ENCODE measurements around the gene NES. TPM values are rescaled to one million over a fixed set of nuclear protein-coding genes. Genes with fewer than 3 reads are reported as not detected.

NES gene
- total and polyA plus RNA-seq, 2 experiments from 2014 or later, result 2.2 to 15.0 TPM

DNA sequence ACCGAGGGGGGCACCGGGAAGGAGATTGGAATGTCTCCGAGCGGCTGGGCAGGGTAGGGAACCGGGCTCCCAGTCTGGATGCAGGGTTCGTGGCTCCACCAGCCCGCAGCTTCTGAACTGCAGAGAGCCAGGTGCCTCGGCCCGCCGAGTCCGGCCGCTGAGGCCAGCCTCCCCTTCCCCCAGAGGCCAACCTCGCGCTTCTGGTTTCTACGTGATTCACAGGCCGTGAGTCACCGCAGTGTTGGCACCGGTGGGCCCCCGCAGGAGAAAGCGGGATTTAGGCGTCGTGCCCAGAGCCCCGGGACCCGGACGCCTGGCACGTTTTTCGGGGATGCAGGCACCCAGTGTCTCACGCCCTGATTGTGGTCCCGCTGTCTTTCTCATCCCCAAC, 27.7 kb upstream of the NES start:
- peaks cover 26% of the 10 kb centered on the region for H3F3A ChIP-seq (ENCODE audit: insufficient read depth)
- no peaks in the 10 kb centered on the region for H4K20me1 ChIP-seq (ENCODE audit: insufficient read depth)
- TF ChIP-seq EZH2phosphoT487 (IDR thresholded peaks at IDR 0.05; ENCODE audit: insufficient read depth, low read depth) (no peak), EZH2 (IDR thresholded peaks at IDR 0.05; ENCODE audit: insufficient read depth, poor library complexity, severe bottlenecking) (no peak)
- peak overlapping the region; percentile 78 for H3K9ac ChIP-seq
- H2AFZ ChIP-seq, result peak overlapping the region; percentile 77
- DNase-seq, result peak; percentile 92
- peaks cover 58% of the 10 kb centered on the region for H3K4me1 ChIP-seq (ENCODE audit: insufficient read depth)
- H3K27ac ChIP-seq, result no peak overlapping the region
- H3K27me3 ChIP-seq (replicated peaks; ENCODE audit: insufficient read depth), result no peaks in the 10 kb centered on the region
- H3K36me3 ChIP-seq (ENCODE audit: low read depth), result no peaks in the 10 kb centered on the region
- WGBS, 2 experiments (ENCODE audit: low coverage in 1 of 2, low lambda C conversion rate in 2 of 2, missing lambda C conversion rate in 2 of 2), result 1% methylated on average over 20 to 29 of the region's 29 CpGs
- peak overlapping the region; percentile 71 for H3K4me3 ChIP-seq
- in situ Hi-C loops (cut with MboI), result no loop called here
- no peaks in the 10 kb centered on the region for H3K9me2 ChIP-seq (ENCODE audit: insufficient read depth)
- H3K4me2 ChIP-seq (ENCODE audit: unreplicated experiment), result peak overlapping the region; percentile 87
- no peaks in the 10 kb centered on the region for H3K79me2 ChIP-seq (ENCODE audit: insufficient read depth)
- no peaks in the 10 kb centered on the region for H3K9me3 ChIP-seq (ENCODE audit: low read depth)

DNA sequence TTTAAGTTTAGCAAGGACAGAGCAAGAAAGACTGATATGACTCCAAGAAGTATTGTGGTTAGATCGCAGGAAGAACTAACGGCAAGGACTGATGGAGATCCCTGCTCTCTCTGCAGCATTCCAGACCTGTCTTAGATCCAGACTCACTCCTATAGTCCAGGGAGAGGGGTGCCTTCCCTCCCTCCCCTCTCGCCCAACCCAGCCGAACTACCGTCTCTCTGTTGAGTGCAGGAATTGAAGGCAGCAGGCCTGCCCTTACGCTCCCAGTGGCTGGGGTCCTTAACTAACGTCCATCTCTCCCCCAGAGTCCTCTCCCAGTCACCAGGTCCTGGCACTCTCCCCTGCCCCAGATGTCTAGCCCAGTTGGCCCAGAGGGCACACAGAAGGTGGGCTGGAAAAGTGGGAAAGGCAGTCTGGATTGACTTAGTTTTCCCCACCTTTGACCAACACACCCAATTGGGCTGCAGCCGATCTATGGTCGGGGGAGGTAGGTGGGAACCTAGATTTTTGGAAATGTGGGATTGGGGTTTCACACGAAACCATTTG, 27.0 kb upstream of the NES start:
- Histone ChIP-seq H3K27ac (no peak overlapping the region), H4K20me1 (ENCODE audit: insufficient read depth) (no peaks in the 10 kb centered on the region), H2AFZ (no peak overlapping the region; the same call in 1 of the 2 replicates), H3K79me2 (ENCODE audit: insufficient read depth) (no peaks in the 10 kb centered on the region), H3K4me1 (ENCODE audit: insufficient read depth) (peaks cover 51% of the 10 kb centered on the region), H3K9ac (peak overlapping the region; percentile 78), H3K4me3 (peak overlapping the region; percentile 71), H3F3A (ENCODE audit: insufficient read depth) (peaks cover 21% of the 10 kb centered on the region), H3K9me2 (ENCODE audit: insufficient read depth) (no peaks in the 10 kb centered on the region), H3K27me3 (replicated peaks; ENCODE audit: insufficient read depth) (no peaks in the 10 kb centered on the region), H3K4me2 (ENCODE audit: unreplicated experiment) (peak overlapping the region; percentile 87), H3K9me3 (ENCODE audit: low read depth) (no peaks in the 10 kb centered on the region), H3K36me3 (ENCODE audit: low read depth) (no peaks in the 10 kb centered on the region)
- DNase-seq, result no peak
- 30 to 41% methylated on average over 10 of the region's 10 CpGs for WGBS, 2 experiments (ENCODE audit: low coverage in 1 of 2, low lambda C conversion rate in 2 of 2, missing lambda C conversion rate in 2 of 2)
- in situ Hi-C loops (cut with MboI), result no loop called here
- TF ChIP-seq EZH2 (IDR thresholded peaks at IDR 0.05; ENCODE audit: insufficient read depth, poor library complexity, severe bottlenecking) (no peak), EZH2phosphoT487 (IDR thresholded peaks at IDR 0.05; ENCODE audit: insufficient read depth, low read depth) (no peak)

DNA sequence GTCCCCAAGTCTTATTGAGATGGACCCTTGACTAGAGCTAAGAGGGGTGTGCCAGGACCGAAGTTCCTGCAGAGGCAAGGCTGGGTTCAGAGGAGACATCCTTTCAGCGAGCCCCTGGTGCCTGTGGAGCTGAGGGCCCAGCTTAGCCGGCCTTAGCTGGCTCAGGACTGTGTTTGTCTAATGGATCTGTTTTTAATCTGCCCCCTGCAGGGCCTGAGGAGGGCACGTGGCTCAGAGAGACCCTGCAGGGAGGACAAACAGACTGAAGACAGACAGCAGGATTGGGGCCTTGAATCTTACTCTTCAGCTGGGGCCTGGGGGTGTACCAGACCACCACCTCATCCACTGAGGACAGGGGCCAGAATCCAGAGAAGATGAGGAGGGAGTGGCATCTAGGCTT, 26.5 kb upstream of the NES start:
- WGBS, 2 experiments (ENCODE audit: low coverage in 1 of 2, low lambda C conversion rate in 2 of 2, missing lambda C conversion rate in 2 of 2), result 16 to 28% methylated on average over 4 of the region's 4 CpGs
- in situ Hi-C loops (cut with MboI), result no loop called here
- TF ChIP-seq EZH2 (IDR thresholded peaks at IDR 0.05; ENCODE audit: insufficient read depth, poor library complexity, severe bottlenecking) (no peak), EZH2phosphoT487 (IDR thresholded peaks at IDR 0.05; ENCODE audit: insufficient read depth, low read depth) (no peak)
- Histone ChIP-seq H3K9ac (peak overlapping the region; percentile 78; the same call in 1 of the 2 replicates), H3F3A (ENCODE audit: insufficient read depth) (peaks cover 16% of the 10 kb centered on the region), H3K9me3 (ENCODE audit: low read depth) (no peaks in the 10 kb centered on the region), H4K20me1 (ENCODE audit: insufficient read depth) (no peaks in the 10 kb centered on the region), H3K27ac (no peak overlapping the region), H2AFZ (no peak overlapping the region), H3K4me2 (ENCODE audit: unreplicated experiment) (peak overlapping the region; percentile 87), H3K27me3 (replicated peaks; ENCODE audit: insufficient read depth) (no peaks in the 10 kb centered on the region), H3K4me1 (ENCODE audit: insufficient read depth) (peaks cover 46% of the 10 kb centered on the region), H3K4me3 (peak overlapping the region; percentile 71), H3K9me2 (ENCODE audit: insufficient read depth) (no peaks in the 10 kb centered on the region), H3K79me2 (ENCODE audit: insufficient read depth) (no peaks in the 10 kb centered on the region), H3K36me3 (ENCODE audit: low read depth) (no peaks in the 10 kb centered on the region)
- DNase-seq, result peak; percentile 23

DNA sequence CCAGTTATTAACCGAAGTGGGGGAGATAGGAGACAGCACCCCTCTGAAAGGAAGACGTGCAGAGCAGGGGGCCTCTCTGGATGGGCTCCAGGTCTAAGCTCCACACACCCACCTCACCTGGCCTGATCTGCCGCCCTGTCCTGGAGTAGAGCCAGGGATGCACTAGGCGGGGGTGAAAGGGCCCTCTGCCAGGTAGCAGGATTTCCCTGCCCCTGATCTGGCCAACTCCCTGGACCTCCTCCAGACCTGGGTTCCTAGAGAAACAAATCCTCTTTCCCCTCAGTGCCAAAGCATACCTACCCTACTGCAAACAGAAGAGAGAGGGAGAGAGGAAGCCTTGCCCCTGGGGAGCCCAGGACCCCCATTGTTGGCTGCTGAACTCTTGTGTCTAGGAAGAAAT, 26.1 kb upstream of the NES start:
- H3K9me3 ChIP-seq (ENCODE audit: low read depth), result no peaks in the 10 kb centered on the region
- H3K9ac ChIP-seq, result 0 out of 2 replicates have a peak overlapping the region, but pooled peaks have one; percentile 78
- no peaks in the 10 kb centered on the region for H3K27me3 ChIP-seq (replicated peaks; ENCODE audit: insufficient read depth)
- H3K4me1 ChIP-seq (ENCODE audit: insufficient read depth), result peaks cover 42% of the 10 kb centered on the region
- H3K36me3 ChIP-seq (ENCODE audit: low read depth), result no peaks in the 10 kb centered on the region
- H3F3A ChIP-seq (ENCODE audit: insufficient read depth), result peaks cover 12% of the 10 kb centered on the region; the same call in 1 of the 2 replicates
- peak overlapping the region; percentile 71 for H3K4me3 ChIP-seq
- DNase-seq, result no peak
- in situ Hi-C loops (cut with MboI), result no loop called here
- 56 to 61% methylated on average over 4 of the region's 4 CpGs for WGBS, 2 experiments (ENCODE audit: low coverage in 1 of 2, low lambda C conversion rate in 2 of 2, missing lambda C conversion rate in 2 of 2)
- H3K9me2 ChIP-seq (ENCODE audit: insufficient read depth), result no peaks in the 10 kb centered on the region
- H3K4me2 ChIP-seq (ENCODE audit: unreplicated experiment), result no peak overlapping the region
- no peaks in the 10 kb centered on the region for H3K79me2 ChIP-seq (ENCODE audit: insufficient read depth)
- TF ChIP-seq EZH2 (IDR thresholded peaks at IDR 0.05; ENCODE audit: insufficient read depth, poor library complexity, severe bottlenecking) (no peak), EZH2phosphoT487 (IDR thresholded peaks at IDR 0.05; ENCODE audit: insufficient read depth, low read depth) (no peak)
- H4K20me1 ChIP-seq (ENCODE audit: insufficient read depth), result no peaks in the 10 kb centered on the region
- no peak overlapping the region for H2AFZ ChIP-seq
- no peak overlapping the region for H3K27ac ChIP-seq
